ENCODE results near the gene CLSTN2. TPM values are rescaled to one million over a fixed set of nuclear protein-coding genes. Genes with fewer than 3 reads are reported as not detected.

CLSTN2 gene
- total RNA-seq, 1 experiment from 2014 or later: not detected

GRCh38 chr3:140078940-140079339, 144.0 kb downstream of the CLSTN2 start:
- Histone ChIP-seq H3K9ac (ENCODE audit: low read length) (no peak overlapping the region), H3K9me2 (replicated peaks; ENCODE audit: low read length) (no peaks in the 10 kb centered on the region), H3K27me3 (ENCODE audit: low read length) (no peaks in the 10 kb centered on the region), H4K20me1 (ENCODE audit: low read length) (no peaks in the 10 kb centered on the region), H3K9me3 (ENCODE audit: low read length) (no peaks in the 10 kb centered on the region), H3K79me2 (ENCODE audit: low read length) (no peaks in the 10 kb centered on the region), H3K36me3 (ENCODE audit: low read depth, low read length) (no peaks in the 10 kb centered on the region), H3K4me1 (ENCODE audit: insufficient read depth, low read length) (no peaks in the 10 kb centered on the region), H3K4me3 (ENCODE audit: low read length) (no peak overlapping the region), H3K4me2 (ENCODE audit: low read length) (no peak overlapping the region), H2AFZ (ENCODE audit: low read length) (no peak overlapping the region), H3F3A (ENCODE audit: low read length, unreplicated experiment) (no peaks in the 10 kb centered on the region), H3K27ac (ENCODE audit: low read length) (no peak overlapping the region)
- ATAC-seq (no peak), DNase-seq (no peak)
- TF ChIP-seq CTCF (conservative IDR thresholded peaks at IDR 0.05; ENCODE audit: low read depth, low read length) (no peak), EZH2phosphoT487 (IDR thresholded peaks at IDR 0.05; ENCODE audit: borderline replicate concordance, low read length) (no peak), EZH2 (IDR thresholded peaks at IDR 0.05; ENCODE audit: low read length, unreplicated experiment) (no peak)
- intact Hi-C loops (cut with micrococcal nuclease): no loop called here
- POLR2A ChIA-PET (ENCODE audit: unreplicated experiment): no interaction called here
- CTCF ChIA-PET: no interaction called here
- no TSS peak for BruUV-seq (replicated peaks)

DNA sequence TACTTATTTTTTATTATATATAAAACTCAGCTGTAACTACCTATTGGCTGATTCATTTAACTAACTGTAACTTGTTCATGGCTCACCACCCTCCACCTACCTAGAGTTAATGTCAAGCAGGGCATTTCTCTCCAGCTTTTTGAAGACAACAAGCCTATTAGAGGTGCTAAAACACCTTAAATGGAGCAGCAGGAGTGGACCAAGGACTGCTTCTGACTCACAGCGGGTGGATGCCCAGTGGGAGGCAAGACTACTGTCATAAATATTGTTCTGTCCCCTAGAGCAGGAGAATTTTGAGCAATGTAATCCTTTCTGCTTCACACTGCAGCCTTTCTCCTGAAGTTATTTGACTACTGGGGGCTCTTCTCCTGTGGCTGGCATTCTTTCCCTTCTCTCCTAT, 146.9 kb downstream of the CLSTN2 start:
- Histone ChIP-seq H3K79me2 (ENCODE audit: low read length) (no peaks in the 10 kb centered on the region), H3K27ac (ENCODE audit: low read length) (no peak overlapping the region), H3K4me2 (ENCODE audit: low read length) (no peak overlapping the region), H3K4me3 (ENCODE audit: low read length) (no peak overlapping the region), H3F3A (ENCODE audit: low read length, unreplicated experiment) (no peaks in the 10 kb centered on the region), H3K9ac (ENCODE audit: low read length) (no peak overlapping the region), H4K20me1 (ENCODE audit: low read length) (no peaks in the 10 kb centered on the region), H3K36me3 (ENCODE audit: low read depth, low read length) (no peaks in the 10 kb centered on the region), H3K4me1 (ENCODE audit: insufficient read depth, low read length) (no peaks in the 10 kb centered on the region), H2AFZ (ENCODE audit: low read length) (no peak overlapping the region), H3K27me3 (ENCODE audit: low read length) (no peaks in the 10 kb centered on the region), H3K9me3 (ENCODE audit: low read length) (no peaks in the 10 kb centered on the region), H3K9me2 (replicated peaks; ENCODE audit: low read length) (no peaks in the 10 kb centered on the region)
- ATAC-seq: no peak
- CTCF ChIA-PET: no interaction called here
- POLR2A ChIA-PET (ENCODE audit: unreplicated experiment): no interaction called here
- BruUV-seq (replicated peaks): no TSS peak
- intact Hi-C loops (cut with micrococcal nuclease): no loop called here
- no peak for DNase-seq
- TF ChIP-seq EZH2phosphoT487 (IDR thresholded peaks at IDR 0.05; ENCODE audit: borderline replicate concordance, low read length): no peak
- no peak for TF ChIP-seq EZH2 (IDR thresholded peaks at IDR 0.05; ENCODE audit: low read length, unreplicated experiment)
- no peak for TF ChIP-seq CTCF (conservative IDR thresholded peaks at IDR 0.05; ENCODE audit: low read depth, low read length)

DNA sequence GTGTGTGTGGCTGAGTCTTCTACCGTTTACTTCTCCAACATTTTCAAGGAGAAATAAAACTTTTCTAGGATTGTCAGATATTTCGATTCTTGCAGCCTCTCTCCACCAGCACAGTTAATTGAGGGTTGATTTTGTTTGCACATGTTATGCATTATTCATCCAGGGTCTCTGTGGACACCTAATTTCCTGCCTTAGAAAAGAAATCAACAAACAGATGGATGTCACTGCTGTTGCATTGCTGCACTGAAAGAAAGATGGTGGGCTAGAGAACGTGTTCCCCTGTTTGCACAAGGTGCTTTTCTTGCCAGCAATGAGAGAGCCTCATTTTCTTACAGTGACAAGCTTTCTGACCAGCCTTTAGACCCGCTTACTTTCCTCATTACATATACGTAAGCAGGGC, 150.0 kb downstream of the CLSTN2 start:
- Histone ChIP-seq H2AFZ (ENCODE audit: low read length) (no peak overlapping the region), H3K36me3 (ENCODE audit: low read depth, low read length) (no peaks in the 10 kb centered on the region), H3K9me2 (replicated peaks; ENCODE audit: low read length) (no peaks in the 10 kb centered on the region), H3F3A (ENCODE audit: low read length, unreplicated experiment) (no peaks in the 10 kb centered on the region), H3K9ac (ENCODE audit: low read length) (no peak overlapping the region), H4K20me1 (ENCODE audit: low read length) (no peaks in the 10 kb centered on the region), H3K4me1 (ENCODE audit: insufficient read depth, low read length) (no peaks in the 10 kb centered on the region), H3K9me3 (ENCODE audit: low read length) (no peaks in the 10 kb centered on the region), H3K79me2 (ENCODE audit: low read length) (no peaks in the 10 kb centered on the region), H3K27me3 (ENCODE audit: low read length) (no peaks in the 10 kb centered on the region), H3K27ac (ENCODE audit: low read length) (no peak overlapping the region), H3K4me3 (ENCODE audit: low read length) (no peak overlapping the region), H3K4me2 (ENCODE audit: low read length) (no peak overlapping the region)
- ATAC-seq: no peak
- CTCF ChIA-PET: no interaction called here
- no peak for DNase-seq
- POLR2A ChIA-PET (ENCODE audit: unreplicated experiment): no interaction called here
- BruUV-seq (replicated peaks): no TSS peak
- TF ChIP-seq CTCF (conservative IDR thresholded peaks at IDR 0.05; ENCODE audit: low read depth, low read length): no peak
- no peak for TF ChIP-seq EZH2 (IDR thresholded peaks at IDR 0.05; ENCODE audit: low read length, unreplicated experiment)
- TF ChIP-seq EZH2phosphoT487 (IDR thresholded peaks at IDR 0.05; ENCODE audit: borderline replicate concordance, low read length): no peak
- intact Hi-C loops (cut with micrococcal nuclease): no loop called here

Data from PC-3 (cell line).